Lower leg skin (tissue), 4 donors: ENCODE data around the gene PAPLN. TPM values are rescaled to one million over a fixed set of nuclear protein-coding genes. Genes with fewer than 3 reads are reported as not detected.

ENCODE experiments used
- DNase-seq, 2 donors: peaks; one replicate each; pipeline ENCODE4 v3.0.0-alpha.2; 2019; ENCODE audit warnings: low spot score in 2 of 2
- H3K4me3 ChIP-seq: fragments of 200-600 bp; sonication (generic); 2 replicates; pipeline ENCODE4 v1.5.1; 2017; ENCODE audit warnings: mild to moderate bottlenecking, low read depth; ENCODE audit not compliant: poor library complexity, severe bottlenecking
- CTCF ChIP-seq, 3 donors: fragments of 450-650 bp; IDR thresholded peaks; one replicate each; pipeline ENCODE4 v1.5.1; 2016; ENCODE audit warnings: antibody characterized with exemption in 3 of 3, mild to moderate bottlenecking in 3 of 3, moderate library complexity in 2 of 3
- POLR2A ChIP-seq, 2 donors: fragments of 450-650 bp; IDR thresholded peaks; one replicate each; pipeline ENCODE4 v1.6.1; 2016 to 2017; ENCODE audit warnings: antibody characterized with exemption in 2 of 2, mild to moderate bottlenecking in 1 of 2, moderate library complexity in 1 of 2
- WGBS, 2 donors: methylation state at CpG; one replicate each; pipeline ENCODE4 v1.1.5; 2018; 5-methylcytosine and 5-hydroxymethylcytosine counted together
- intact Hi-C: fragments of 100-400 bp; cut with DNase I; formaldehyde crosslinking; loops from one replicate; pipeline ENCODE4 v1.15.0; 2023; ENCODE audit warnings: low total_unique reads
- total RNA-seq, 4 donors: library from RNA; depleted of rRNA; stranded (reverse); fragments of >200 nt; gene quantifications; one replicate each; pipeline ENCODE4 v1.1.0, GENCODE V29; 2016

Gene PAPLN
- total RNA-seq, 4 donors from 2014 or later: 11.2 to 36.4 (median 22.6) TPM

GRCh38 chr14:73276836-73277235, 39.5 kb downstream of the PAPLN start:
- H3K4me3 ChIP-seq: no peak overlapping the region
- 58 to 83% methylated on average over 4 to 7 of the region's 7 CpGs for WGBS, 2 donors
- intact Hi-C loops: no loop called here
- DNase-seq: peak in 1 of 2 donors; percentile 79
- TF ChIP-seq CTCF (IDR thresholded peaks at IDR 0.05) (no peak), POLR2A (IDR thresholded peaks at IDR 0.05) (no peak)

- 90% methylated on average over 2 of the region's 2 CpGs for WGBS, 2 donors
- no peak for DNase-seq
- intact Hi-C loops: no loop called here
- TF ChIP-seq CTCF (IDR thresholded peaks at IDR 0.05) (no peak), POLR2A (IDR thresholded peaks at IDR 0.05) (no peak)
- no peak overlapping the region for H3K4me3 ChIP-seq
These were observed 40.1 kb downstream of the PAPLN start for GRCh38 chr14:73277376-73277775.

- DNase-seq: no peak
- TF ChIP-seq POLR2A (IDR thresholded peaks at IDR 0.05) (no peak), CTCF (IDR thresholded peaks at IDR 0.05) (no peak)
- intact Hi-C loops: no loop called here
- WGBS, 2 donors: 97% methylated on average over 5 of the region's 5 CpGs
- no peak overlapping the region for H3K4me3 ChIP-seq
These were observed 43.6 kb downstream of the PAPLN start for GRCh38 chr14:73280903-73281302.

GRCh38 chr14:73283608-73284379, 46.5 kb downstream of the PAPLN start:
- intact Hi-C loops: no loop called here
- H3K4me3 ChIP-seq: no peak overlapping the region
- DNase-seq: no peak
- TF ChIP-seq POLR2A (IDR thresholded peaks at IDR 0.05) (no peak), CTCF (IDR thresholded peaks at IDR 0.05) (no peak)
- WGBS, 2 donors: 59 to 64% methylated on average over 12 of the region's 12 CpGs

- TF ChIP-seq CTCF (IDR thresholded peaks at IDR 0.05) (no peak), POLR2A (IDR thresholded peaks at IDR 0.05) (no peak)
- intact Hi-C loops: no loop called here
These were observed 48.7 kb downstream of the PAPLN start for GRCh38 chr14:73285979-73286378.

GRCh38 chr14:73286598-73286997, 49.3 kb downstream of the PAPLN start:
- H3K4me3 ChIP-seq: no peak overlapping the region
- TF ChIP-seq CTCF (IDR thresholded peaks at IDR 0.05): no peak
- no peak for TF ChIP-seq POLR2A (IDR thresholded peaks at IDR 0.05)
- 90 to 100% methylated on average over 2 of the region's 2 CpGs for WGBS, 2 donors
- intact Hi-C loops: no loop called here
- DNase-seq: no peak

More at GRCh38 chr14:73285979-73286378, 48.7 kb downstream of the PAPLN start:
- no peak for DNase-seq
- 96 to 97% methylated on average over 1 of the region's 1 CpG for WGBS, 2 donors
- no peak overlapping the region for H3K4me3 ChIP-seq
